Neuronal stem cell (in vitro differentiated cells): ENCODE data around the gene DCP1B.

Experiments
- DNase-seq: peaks from one replicate; pipeline ENCODE4 v3.0.0-alpha.2; 2013; ENCODE audit warnings: low spot score
- H2AFZ ChIP-seq: one replicate; pipeline ENCODE4 v1.6.1; 2013; ENCODE audit warnings: mild to moderate bottlenecking, low read length, inconsistent platforms
- H2AK5ac ChIP-seq: 2 replicates; pipeline ENCODE4 v1.6.1; 2013; ENCODE audit warnings: low read depth, mild to moderate bottlenecking, inconsistent platforms, low read length, moderate library complexity, mixed read lengths
- H2BK120ac ChIP-seq: 2 replicates; pipeline ENCODE4 v1.6.1; 2013; ENCODE audit warnings: low read depth, mild to moderate bottlenecking, inconsistent platforms, low read length, moderate library complexity, mixed read lengths
- H2BK12ac ChIP-seq: one replicate; pipeline ENCODE4 v1.6.1; 2013; ENCODE audit warnings: low read length, inconsistent platforms
- H2BK15ac ChIP-seq: 2 replicates; pipeline ENCODE4 v1.6.1; 2013; ENCODE audit warnings: mild to moderate bottlenecking, low read length, inconsistent platforms, mixed read lengths
- H2BK5ac ChIP-seq: one replicate; pipeline ENCODE4 v1.6.1; 2013; ENCODE audit warnings: inconsistent platforms, mild to moderate bottlenecking, low read length, moderate library complexity
- H3K14ac ChIP-seq: one replicate; pipeline ENCODE4 v1.6.1; 2013; ENCODE audit warnings: low read length, inconsistent platforms
- H3K18ac ChIP-seq: 2 replicates; pipeline ENCODE4 v1.6.1; 2013; ENCODE audit warnings: low read length, inconsistent platforms
- H3K23ac ChIP-seq: 2 replicates; pipeline ENCODE4 v1.6.1; 2013; ENCODE audit warnings: low read depth, mild to moderate bottlenecking, mixed read lengths, low read length, inconsistent platforms; ENCODE audit not compliant: poor library complexity
- H3K27ac ChIP-seq: replicated peaks from 3 replicates; pipeline ENCODE4 v1.5.1; 2013; ENCODE audit warnings: low read length, inconsistent platforms
- H3K27me3 ChIP-seq, 3 experiments: 2 replicates each; pipeline ENCODE4 v1.6.1; 2013; ENCODE audit warnings: low read length in 3 of 3, mild to moderate bottlenecking in 2 of 3, inconsistent platforms in 1 of 3, low read depth in 1 of 3, mixed read lengths in 1 of 3, moderate library complexity in 1 of 3; ENCODE audit not compliant: control insufficient read depth in 3 of 3, insufficient read depth in 3 of 3
- H3K36me3 ChIP-seq, 2 donors: replicated peaks in 1 of 2; 2 replicates each; pipeline ENCODE4 v1.6.1; 2013; ENCODE audit warnings: low read length in 2 of 2; ENCODE audit not compliant: control insufficient read depth in 2 of 2, insufficient read depth in 2 of 2
- H3K4ac ChIP-seq: 2 replicates; pipeline ENCODE4 v1.6.1; 2013; ENCODE audit warnings: inconsistent platforms, mild to moderate bottlenecking, low read length, moderate library complexity
- H3K4me1 ChIP-seq, 2 donors: 1 replicate in 1 of 2; 2 replicates in 1 of 2; pipeline ENCODE4 v1.6.1; 2013; ENCODE audit warnings: low read length in 2 of 2, low read depth in 1 of 2; ENCODE audit not compliant: control insufficient read depth in 2 of 2, insufficient read depth in 1 of 2
- H3K4me2 ChIP-seq: one replicate; pipeline ENCODE4 v1.6.1; 2013; ENCODE audit warnings: mild to moderate bottlenecking, low read length, inconsistent platforms; ENCODE audit not compliant: insufficient read depth, poor library complexity, severe bottlenecking
- H3K4me3 ChIP-seq, 2 donors: 2 replicates each; pipeline ENCODE4 v1.5.1; 2013; ENCODE audit warnings: low read length in 2 of 2, mild to moderate bottlenecking in 2 of 2, inconsistent platforms in 1 of 2, moderate library complexity in 1 of 2
- H3K79me1 ChIP-seq: one replicate; pipeline ENCODE4 v1.6.1; 2013; ENCODE audit warnings: low read depth, mild to moderate bottlenecking, inconsistent platforms, low read length, moderate library complexity
- H3K9ac ChIP-seq: one replicate; pipeline ENCODE4 v1.6.1; 2013; ENCODE audit warnings: mild to moderate bottlenecking, low read depth, low read length, inconsistent platforms; ENCODE audit not compliant: poor library complexity
- H3K9me3 ChIP-seq, 2 donors: replicated peaks in 1 of 2; 2 replicates each; pipeline versions ENCODE3 to v1.6.1; 2013; ENCODE audit warnings: low read length in 2 of 2, mild to moderate bottlenecking in 2 of 2, inconsistent platforms in 1 of 2, low read depth in 1 of 2, mixed read lengths in 1 of 2, moderate library complexity in 1 of 2; ENCODE audit not compliant: control insufficient read depth in 2 of 2, insufficient read depth in 1 of 2
- H4K8ac ChIP-seq: one replicate; pipeline ENCODE4 v1.6.1; 2013; ENCODE audit warnings: low read depth, mild to moderate bottlenecking, inconsistent platforms, low read length, moderate library complexity
- H4K91ac ChIP-seq: one replicate; pipeline ENCODE4 v1.6.1; 2013; ENCODE audit warnings: low read length, low read depth, mild to moderate bottlenecking, inconsistent platforms; ENCODE audit not compliant: poor library complexity
- WGBS, 2 donors: extraction: QIAGEN DNeasy Blood & Tissue Kit; methylation state at CpG; one replicate each; pipeline ENCODE4 v1.1.7; 2013; ENCODE audit warnings: missing lambda C conversion rate in 2 of 2, mixed read lengths in 1 of 2; ENCODE audit not compliant: insufficient read length in 2 of 2, insufficient replicate concordance in 1 of 2; ENCODE audit errors: extremely low coverage in 2 of 2; 5-methylcytosine and 5-hydroxymethylcytosine counted together

DCP1B gene

DNA sequence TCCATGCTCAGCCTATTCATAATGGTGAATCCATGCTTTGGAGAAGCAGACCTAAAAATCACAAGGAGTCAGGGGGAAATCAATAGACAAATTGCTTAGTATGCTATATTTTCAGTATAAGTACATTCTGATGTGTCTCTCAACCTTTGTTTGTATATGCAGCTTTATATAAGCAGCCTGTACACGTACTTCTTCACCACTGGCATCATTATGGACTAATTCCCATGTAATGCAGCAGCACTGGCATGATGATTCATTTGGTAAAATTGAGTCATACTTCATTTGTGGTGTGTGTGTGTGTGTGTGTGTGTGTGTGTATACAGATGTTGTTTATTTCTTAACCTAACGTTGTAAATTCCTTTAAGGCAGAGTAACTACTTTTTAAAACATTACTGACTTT lies 10.9 kb downstream of the DCP1B start:
- no peak overlapping the region for H2AFZ ChIP-seq
- H3K4me2 ChIP-seq: no peak overlapping the region
- no peak overlapping the region for H2BK120ac ChIP-seq
- H2BK15ac ChIP-seq: no peak overlapping the region
- no peak for DNase-seq
- H2BK12ac ChIP-seq: no peak overlapping the region
- H2AK5ac ChIP-seq: no peak overlapping the region
- peaks cover 0 to 5% of the 10 kb centered on the region in 2 donors for H3K9me3 ChIP-seq
- H3K23ac ChIP-seq: no peak overlapping the region
- H3K4me3 ChIP-seq: no peak overlapping the region
- no peak overlapping the region for H3K4ac ChIP-seq
- H3K9ac ChIP-seq: no peak overlapping the region
- H2BK5ac ChIP-seq: no peak overlapping the region
- no peak overlapping the region for H4K8ac ChIP-seq
- peaks cover 1 to 96% of the 10 kb centered on the region in 2 donors for H3K36me3 ChIP-seq
- H4K91ac ChIP-seq: no peak overlapping the region
- no peaks in the 10 kb centered on the region for H3K4me1 ChIP-seq
- no peaks in the 10 kb centered on the region for H3K27me3 ChIP-seq
- H3K27ac ChIP-seq: no peak overlapping the region
- H3K18ac ChIP-seq: no peak overlapping the region
- no peaks in the 10 kb centered on the region for H3K79me1 ChIP-seq
- no peak overlapping the region for H3K14ac ChIP-seq
- no CpG with 5 or more reads among the region's 2 CpGs for WGBS, 2 donors

DNA sequence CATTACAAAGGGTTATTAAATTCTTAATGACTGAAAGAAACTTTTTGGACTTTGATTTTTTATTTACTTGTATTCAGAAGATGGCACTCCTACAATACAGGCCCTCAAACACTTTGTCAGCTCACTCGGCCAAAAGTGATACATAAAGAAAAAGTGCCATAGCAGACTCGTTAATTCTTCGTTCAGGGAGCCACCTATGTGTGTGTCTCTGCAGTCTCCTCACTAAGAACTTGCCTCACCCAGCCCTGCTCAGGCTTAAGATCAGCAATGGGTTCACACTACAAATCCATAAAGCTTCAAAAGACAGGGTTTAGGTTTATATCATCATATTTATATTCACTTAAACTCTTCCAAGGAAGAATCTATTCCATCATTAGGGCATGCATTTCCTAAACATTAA lies 11.5 kb downstream of the DCP1B start:
- no CpG with 5 or more reads among the region's 3 CpGs for WGBS, 2 donors
- H3K27ac ChIP-seq: no peak overlapping the region
- no peak overlapping the region for H4K91ac ChIP-seq
- no peak overlapping the region for H3K9ac ChIP-seq
- H3K14ac ChIP-seq: no peak overlapping the region
- no peak overlapping the region for H2BK120ac ChIP-seq
- no peak overlapping the region for H3K23ac ChIP-seq
- H3K4me1 ChIP-seq: no peaks in the 10 kb centered on the region
- peaks cover 0 to 11% of the 10 kb centered on the region in 2 donors for H3K9me3 ChIP-seq
- no peak overlapping the region for H3K18ac ChIP-seq
- no peaks in the 10 kb centered on the region for H3K79me1 ChIP-seq
- DNase-seq: no peak
- no peak overlapping the region for H3K4ac ChIP-seq
- no peak overlapping the region for H2BK12ac ChIP-seq
- peaks cover 3 to 97% of the 10 kb centered on the region in 2 donors for H3K36me3 ChIP-seq
- no peak overlapping the region for H2AK5ac ChIP-seq
- H3K4me2 ChIP-seq: no peak overlapping the region
- no peak overlapping the region for H3K4me3 ChIP-seq
- H2BK15ac ChIP-seq: no peak overlapping the region
- H2BK5ac ChIP-seq: no peak overlapping the region
- H3K27me3 ChIP-seq: no peaks in the 10 kb centered on the region
- H2AFZ ChIP-seq: no peak overlapping the region
- no peak overlapping the region for H4K8ac ChIP-seq

DNA sequence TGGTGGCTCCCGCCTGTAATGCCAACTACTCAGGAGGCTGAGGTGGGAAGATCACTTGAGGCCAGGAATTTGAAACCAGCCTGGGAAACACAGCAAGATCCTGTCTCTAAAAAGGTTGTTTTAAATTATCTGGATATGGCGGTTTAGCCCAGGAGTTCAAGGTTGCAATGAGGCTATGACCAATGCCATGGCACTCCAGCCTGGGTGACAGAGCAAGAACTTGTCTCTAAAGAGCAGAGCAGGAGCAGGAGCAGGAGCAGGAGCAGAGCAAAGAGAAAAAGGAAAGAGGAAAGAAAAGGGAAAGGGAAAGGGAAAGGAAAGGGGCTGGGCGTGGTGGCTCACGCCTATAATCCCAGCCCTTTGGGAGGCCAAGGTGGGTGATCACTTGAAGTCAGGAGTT lies 15.1 kb downstream of the DCP1B start:
- Histone ChIP-seq H4K91ac (no peak overlapping the region), H3K14ac (no peak overlapping the region), H2BK15ac (no peak overlapping the region), H3K79me1 (no peaks in the 10 kb centered on the region), H2BK12ac (no peak overlapping the region), H3K18ac (no peak overlapping the region), H3K27ac (no peak overlapping the region), H3K4me1 (no peaks in the 10 kb centered on the region), H3K9ac (no peak overlapping the region), H4K8ac (no peak overlapping the region), H3K23ac (no peak overlapping the region), H2AFZ (no peak overlapping the region), H3K27me3 (no peaks in the 10 kb centered on the region), H2AK5ac (no peak overlapping the region), H2BK120ac (no peak overlapping the region), H2BK5ac (no peak overlapping the region), H3K9me3 (peaks cover 0 to 44% of the 10 kb centered on the region in 2 donors), H3K4me2 (no peak overlapping the region), H3K36me3 (peaks cover 3 to 97% of the 10 kb centered on the region in 2 donors), H3K4me3 (no peak overlapping the region), H3K4ac (no peak overlapping the region)
- WGBS, 2 donors: no CpG with 5 or more reads among the region's 4 CpGs
- no peak for DNase-seq

DNA sequence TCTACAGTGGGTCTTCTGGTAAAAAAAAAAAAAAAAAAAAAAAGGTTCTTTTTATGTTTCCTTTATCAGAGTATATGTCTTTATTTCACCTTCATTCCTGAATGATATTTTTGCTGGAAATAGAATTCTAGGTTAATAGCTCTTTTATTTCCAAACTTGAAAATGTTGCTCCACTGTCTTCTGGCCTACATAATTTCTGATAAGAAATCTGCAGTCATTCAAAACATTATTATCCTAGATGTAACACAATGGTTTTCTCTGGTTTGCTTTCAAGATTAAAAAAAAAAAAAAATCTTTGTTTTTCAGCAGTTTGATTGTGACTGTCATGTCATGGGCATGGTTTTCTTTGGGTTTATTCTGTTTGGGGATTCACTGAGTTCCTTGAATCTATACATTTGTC lies 19.5 kb downstream of the DCP1B start:
- no peaks in the 10 kb centered on the region for H3K79me1 ChIP-seq
- H3K4ac ChIP-seq: no peak overlapping the region
- H3K18ac ChIP-seq: no peak overlapping the region
- H3K4me3 ChIP-seq: no peak overlapping the region
- H2AK5ac ChIP-seq: no peak overlapping the region
- no peak overlapping the region for H2BK5ac ChIP-seq
- no peak overlapping the region for H3K14ac ChIP-seq
- no peak overlapping the region for H2BK120ac ChIP-seq
- H2AFZ ChIP-seq: no peak overlapping the region
- no peak overlapping the region for H4K8ac ChIP-seq
- no peaks in the 10 kb centered on the region for H3K27me3 ChIP-seq
- no peak overlapping the region for H3K9ac ChIP-seq
- H3K9me3 ChIP-seq: peaks cover 0 to 46% of the 10 kb centered on the region in 2 donors
- H4K91ac ChIP-seq: no peak overlapping the region
- no peak for DNase-seq
- H3K36me3 ChIP-seq: peaks cover 2 to 71% of the 10 kb centered on the region in 2 donors
- no peak overlapping the region for H2BK15ac ChIP-seq
- H2BK12ac ChIP-seq: no peak overlapping the region
- H3K4me1 ChIP-seq: no peaks in the 10 kb centered on the region
- no peak overlapping the region for H3K4me2 ChIP-seq
- no peak overlapping the region for H3K23ac ChIP-seq
- H3K27ac ChIP-seq: no peak overlapping the region
